Measurements from ENCODE around the gene SLC12A5.

Gene SLC12A5

DNA sequence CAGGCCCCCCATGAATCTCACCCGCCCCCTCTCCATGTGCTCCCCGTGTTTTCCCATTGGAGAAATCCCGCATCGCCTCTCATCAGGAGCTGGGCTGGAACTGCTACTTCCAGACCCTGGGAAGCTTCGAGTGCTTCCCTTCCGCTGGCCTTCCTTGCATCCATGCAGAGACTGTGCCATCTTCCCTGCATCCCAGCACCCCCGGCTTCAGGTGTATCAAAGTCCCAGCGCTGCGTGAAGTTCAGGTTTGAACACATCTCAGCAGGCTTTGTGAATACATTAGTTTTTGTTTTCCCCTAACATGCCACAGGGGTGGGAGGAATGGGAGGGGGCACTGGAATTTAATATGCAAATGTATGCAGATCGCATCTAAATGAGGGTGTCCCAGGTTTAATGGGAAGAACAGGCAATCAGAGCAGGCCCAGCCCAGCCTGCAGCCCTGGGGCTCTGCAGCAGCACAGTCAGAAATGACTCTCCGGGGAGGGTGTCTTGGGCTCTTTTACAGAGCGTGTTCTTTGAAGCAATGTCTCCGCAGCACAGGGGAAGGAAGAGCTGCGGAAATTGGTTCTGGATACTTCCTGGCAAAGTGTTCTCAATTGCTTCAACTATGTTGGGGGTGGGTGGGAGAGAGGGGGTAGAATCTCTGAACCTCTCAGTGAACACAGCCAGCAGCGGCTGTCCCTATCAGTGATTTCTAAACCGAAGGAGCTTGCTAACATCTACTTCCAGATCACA lies 28.6 kb upstream of the SLC12A5 start:
- POLR2A ChIA-PET = interaction anchor here (1.5 kb wide), 1 partner anchor 10 kb away, joined by 3 read pairs; no protein-coding TSS in a partner anchor

DNA sequence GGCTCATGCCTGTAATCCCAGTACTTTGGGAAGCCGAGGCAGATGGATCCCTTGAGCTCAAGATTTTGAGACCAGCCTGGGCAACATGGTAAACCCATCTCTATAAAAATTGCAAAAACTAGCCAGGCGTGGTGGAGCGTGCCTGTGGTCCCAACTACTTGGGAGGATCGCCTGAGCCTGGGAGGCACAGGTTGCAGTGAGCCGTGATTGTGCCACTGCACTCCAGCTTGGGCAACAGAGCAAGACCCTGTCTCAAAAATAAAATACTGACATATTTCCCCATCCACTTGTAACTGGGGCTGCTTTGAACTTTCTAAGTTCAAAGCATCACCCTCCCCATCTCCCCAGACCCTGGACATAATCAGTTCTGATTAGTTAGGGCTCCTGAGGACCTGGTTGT lies 27.5 kb upstream of the SLC12A5 start:
- no peaks in the 10 kb centered on the region for H3K9me3 ChIP-seq (ENCODE audit: control insufficient read depth, insufficient read depth, low read depth, low read length)
- ChIA-PET CTCF (interaction anchor here (0.7 to 6.4 kb wide), 3 partner anchors 12 to 42 kb away, joined by 3 to 49 read pairs (median 6); no protein-coding TSS in a partner anchor), POLR2A (no interaction called here)
- no peak overlapping the region for H3K4me3 ChIP-seq (ENCODE audit: low read depth, low read length)
- H3K27ac ChIP-seq (ENCODE audit: extremely low read depth, low read depth, low read length) = no peak overlapping the region
- no peaks in the 10 kb centered on the region for H3K36me3 ChIP-seq (ENCODE audit: control insufficient read depth in 2 of 2, insufficient read depth in 1 of 2, low read length in 2 of 2)
- H3K4me1 ChIP-seq (ENCODE audit: control insufficient read depth, insufficient read depth, low read length) = no peaks in the 10 kb centered on the region
- TF ChIP-seq, protein P1, sequence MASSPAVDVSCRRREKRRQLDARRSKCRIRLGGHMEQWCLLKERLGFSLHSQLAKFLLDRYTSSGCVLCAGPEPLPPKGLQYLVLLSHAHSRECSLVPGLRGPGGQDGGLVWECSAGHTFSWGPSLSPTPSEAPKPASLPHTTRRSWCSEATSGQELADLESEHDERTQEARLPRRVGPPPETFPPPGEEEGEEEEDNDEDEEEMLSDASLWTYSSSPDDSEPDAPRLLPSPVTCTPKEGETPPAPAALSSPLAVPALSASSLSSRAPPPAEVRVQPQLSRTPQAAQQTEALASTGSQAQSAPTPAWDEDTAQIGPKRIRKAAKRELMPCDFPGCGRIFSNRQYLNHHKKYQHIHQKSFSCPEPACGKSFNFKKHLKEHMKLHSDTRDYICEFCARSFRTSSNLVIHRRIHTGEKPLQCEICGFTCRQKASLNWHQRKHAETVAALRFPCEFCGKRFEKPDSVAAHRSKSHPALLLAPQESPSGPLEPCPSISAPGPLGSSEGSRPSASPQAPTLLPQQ (tag by site-specific recombination; IDR thresholded peaks at IDR 0.05) = no peak
- TF ChIP-seq ZNF623 (tag by site-specific recombination; IDR thresholded peaks at IDR 0.05) = no peak
- TF ChIP-seq SP3 (tag by site-specific recombination; IDR thresholded peaks at IDR 0.05) = no peak
- no peak for TF ChIP-seq KLF1 (tag by site-specific recombination; IDR thresholded peaks at IDR 0.05)
- no peak for TF ChIP-seq ZNF544 (tag by site-specific recombination; IDR thresholded peaks at IDR 0.05)
- TF ChIP-seq ZNF37A (tag by site-specific recombination; IDR thresholded peaks at IDR 0.05) = no peak
- TF ChIP-seq ZNF658 (tag by site-specific recombination; IDR thresholded peaks at IDR 0.05) = no peak
- TF ChIP-seq, protein P2, sequence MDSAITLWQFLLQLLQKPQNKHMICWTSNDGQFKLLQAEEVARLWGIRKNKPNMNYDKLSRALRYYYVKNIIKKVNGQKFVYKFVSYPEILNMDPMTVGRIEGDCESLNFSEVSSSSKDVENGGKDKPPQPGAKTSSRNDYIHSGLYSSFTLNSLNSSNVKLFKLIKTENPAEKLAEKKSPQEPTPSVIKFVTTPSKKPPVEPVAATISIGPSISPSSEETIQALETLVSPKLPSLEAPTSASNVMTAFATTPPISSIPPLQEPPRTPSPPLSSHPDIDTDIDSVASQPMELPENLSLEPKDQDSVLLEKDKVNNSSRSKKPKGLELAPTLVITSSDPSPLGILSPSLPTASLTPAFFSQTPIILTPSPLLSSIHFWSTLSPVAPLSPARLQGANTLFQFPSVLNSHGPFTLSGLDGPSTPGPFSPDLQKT (IDR thresholded peaks at IDR 0.05; ENCODE audit: borderline replicate concordance, low read depth, low read length) = no peak
- no peak for TF ChIP-seq ZNF600 (tag by site-specific recombination; IDR thresholded peaks at IDR 0.05)
- TF ChIP-seq, protein P3, sequence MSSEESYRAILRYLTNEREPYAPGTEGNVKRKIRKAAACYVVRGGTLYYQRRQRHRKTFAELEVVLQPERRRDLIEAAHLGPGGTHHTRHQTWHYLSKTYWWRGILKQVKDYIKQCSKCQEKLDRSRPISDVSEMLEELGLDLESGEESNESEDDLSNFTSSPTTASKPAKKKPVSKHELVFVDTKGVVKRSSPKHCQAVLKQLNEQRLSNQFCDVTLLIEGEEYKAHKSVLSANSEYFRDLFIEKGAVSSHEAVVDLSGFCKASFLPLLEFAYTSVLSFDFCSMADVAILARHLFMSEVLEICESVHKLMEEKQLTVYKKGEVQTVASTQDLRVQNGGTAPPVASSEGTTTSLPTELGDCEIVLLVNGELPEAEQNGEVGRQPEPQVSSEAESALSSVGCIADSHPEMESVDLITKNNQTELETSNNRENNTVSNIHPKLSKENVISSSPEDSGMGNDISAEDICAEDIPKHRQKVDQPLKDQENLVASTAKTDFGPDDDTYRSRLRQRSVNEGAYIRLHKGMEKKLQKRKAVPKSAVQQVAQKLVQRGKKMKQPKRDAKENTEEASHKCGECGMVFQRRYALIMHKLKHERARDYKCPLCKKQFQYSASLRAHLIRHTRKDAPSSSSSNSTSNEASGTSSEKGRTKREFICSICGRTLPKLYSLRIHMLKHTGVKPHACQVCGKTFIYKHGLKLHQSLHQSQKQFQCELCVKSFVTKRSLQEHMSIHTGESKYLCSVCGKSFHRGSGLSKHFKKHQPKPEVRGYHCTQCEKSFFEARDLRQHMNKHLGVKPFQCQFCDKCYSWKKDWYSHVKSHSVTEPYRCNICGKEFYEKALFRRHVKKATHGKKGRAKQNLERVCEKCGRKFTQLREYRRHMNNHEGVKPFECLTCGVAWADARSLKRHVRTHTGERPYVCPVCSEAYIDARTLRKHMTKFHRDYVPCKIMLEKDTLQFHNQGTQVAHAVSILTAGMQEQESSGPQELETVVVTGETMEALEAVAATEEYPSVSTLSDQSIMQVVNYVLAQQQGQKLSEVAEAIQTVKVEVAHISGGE (tag by site-specific recombination; conservative IDR thresholded peaks at IDR 0.05; ENCODE audit: low read depth) = no peak
- no peak for TF ChIP-seq ZNF621 (tag by site-specific recombination; IDR thresholded peaks at IDR 0.05)
- no peak for TF ChIP-seq SALL2 (tag by site-specific recombination; IDR thresholded peaks at IDR 0.05; ENCODE audit: borderline replicate concordance)
- no peak for TF ChIP-seq ZNF473 (tag by site-specific recombination; IDR thresholded peaks at IDR 0.05)
- TF ChIP-seq EGR2 (tag by site-specific recombination; IDR thresholded peaks at IDR 0.05; ENCODE audit: low read depth) = no peak
- no peak for TF ChIP-seq ZNF24 (tag by site-specific recombination; IDR thresholded peaks at IDR 0.05)
- TF ChIP-seq ZNF133 (tag by site-specific recombination; IDR thresholded peaks at IDR 0.05) = no peak
- TF ChIP-seq, protein P4, sequence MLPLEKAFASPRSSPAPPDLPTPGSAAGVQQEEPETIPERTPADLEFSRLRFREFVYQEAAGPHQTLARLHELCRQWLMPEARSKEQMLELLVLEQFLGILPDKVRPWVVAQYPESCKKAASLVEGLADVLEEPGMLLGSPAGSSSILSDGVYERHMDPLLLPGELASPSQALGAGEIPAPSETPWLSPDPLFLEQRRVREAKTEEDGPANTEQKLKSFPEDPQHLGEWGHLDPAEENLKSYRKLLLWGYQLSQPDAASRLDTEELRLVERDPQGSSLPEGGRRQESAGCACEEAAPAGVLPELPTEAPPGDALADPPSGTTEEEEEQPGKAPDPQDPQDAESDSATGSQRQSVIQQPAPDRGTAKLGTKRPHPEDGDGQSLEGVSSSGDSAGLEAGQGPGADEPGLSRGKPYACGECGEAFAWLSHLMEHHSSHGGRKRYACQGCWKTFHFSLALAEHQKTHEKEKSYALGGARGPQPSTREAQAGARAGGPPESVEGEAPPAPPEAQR (tag by site-specific recombination; IDR thresholded peaks at IDR 0.05) = no peak
- no peak for TF ChIP-seq ZNF664 (tag by site-specific recombination; IDR thresholded peaks at IDR 0.05)
- TF ChIP-seq, protein P5, sequence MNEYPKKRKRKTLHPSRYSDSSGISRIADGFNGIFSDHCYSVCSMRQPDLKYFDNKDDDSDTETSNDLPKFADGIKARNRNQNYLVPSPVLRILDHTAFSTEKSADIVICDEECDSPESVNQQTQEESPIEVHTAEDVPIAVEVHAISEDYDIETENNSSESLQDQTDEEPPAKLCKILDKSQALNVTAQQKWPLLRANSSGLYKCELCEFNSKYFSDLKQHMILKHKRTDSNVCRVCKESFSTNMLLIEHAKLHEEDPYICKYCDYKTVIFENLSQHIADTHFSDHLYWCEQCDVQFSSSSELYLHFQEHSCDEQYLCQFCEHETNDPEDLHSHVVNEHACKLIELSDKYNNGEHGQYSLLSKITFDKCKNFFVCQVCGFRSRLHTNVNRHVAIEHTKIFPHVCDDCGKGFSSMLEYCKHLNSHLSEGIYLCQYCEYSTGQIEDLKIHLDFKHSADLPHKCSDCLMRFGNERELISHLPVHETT (tag by site-specific recombination; IDR thresholded peaks at IDR 0.05) = no peak

More for the DNA sequence above, 28.6 kb upstream of the SLC12A5 start:
- Histone ChIP-seq H3K9me3 (ENCODE audit: control insufficient read depth, insufficient read depth, low read depth, low read length) (no peaks in the 10 kb centered on the region), H3K4me1 (ENCODE audit: control insufficient read depth, insufficient read depth, low read length) (no peaks in the 10 kb centered on the region), H3K4me3 (ENCODE audit: low read depth, low read length) (no peak overlapping the region), H3K27ac (ENCODE audit: extremely low read depth, low read depth, low read length) (no peak overlapping the region), H3K36me3 (ENCODE audit: control insufficient read depth in 2 of 2, insufficient read depth in 1 of 2, low read length in 2 of 2) (no peaks in the 10 kb centered on the region)
- CTCF ChIA-PET = interaction anchor here (0.6 to 6.4 kb wide), 4 partner anchors 10 to 21 kb away, joined by 3 to 49 read pairs (median 5); no protein-coding TSS in a partner anchor
- TF ChIP-seq ZNF10 (tag by site-specific recombination; IDR thresholded peaks at IDR 0.05) (no peak), TRIM28 (IDR thresholded peaks at IDR 0.05; ENCODE audit: borderline replicate concordance, low read length) (no peak), ZNF146 (tag by site-specific recombination; IDR thresholded peaks at IDR 0.05) (no peak), GLI2 (tag by site-specific recombination; IDR thresholded peaks at IDR 0.05; ENCODE audit: borderline replicate concordance, low read depth) (no peak), SP7 (tag by site-specific recombination; IDR thresholded peaks at IDR 0.05) (no peak), ZNF133 (tag by site-specific recombination; IDR thresholded peaks at IDR 0.05) (no peak), ZNF549 (tag by site-specific recombination; IDR thresholded peaks at IDR 0.05) (no peak)
- TF ChIP-seq, protein P6, sequence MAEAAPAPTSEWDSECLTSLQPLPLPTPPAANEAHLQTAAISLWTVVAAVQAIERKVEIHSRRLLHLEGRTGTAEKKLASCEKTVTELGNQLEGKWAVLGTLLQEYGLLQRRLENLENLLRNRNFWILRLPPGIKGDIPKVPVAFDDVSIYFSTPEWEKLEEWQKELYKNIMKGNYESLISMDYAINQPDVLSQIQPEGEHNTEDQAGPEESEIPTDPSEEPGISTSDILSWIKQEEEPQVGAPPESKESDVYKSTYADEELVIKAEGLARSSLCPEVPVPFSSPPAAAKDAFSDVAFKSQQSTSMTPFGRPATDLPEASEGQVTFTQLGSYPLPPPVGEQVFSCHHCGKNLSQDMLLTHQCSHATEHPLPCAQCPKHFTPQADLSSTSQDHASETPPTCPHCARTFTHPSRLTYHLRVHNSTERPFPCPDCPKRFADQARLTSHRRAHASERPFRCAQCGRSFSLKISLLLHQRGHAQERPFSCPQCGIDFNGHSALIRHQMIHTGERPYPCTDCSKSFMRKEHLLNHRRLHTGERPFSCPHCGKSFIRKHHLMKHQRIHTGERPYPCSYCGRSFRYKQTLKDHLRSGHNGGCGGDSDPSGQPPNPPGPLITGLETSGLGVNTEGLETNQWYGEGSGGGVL (tag by site-specific recombination; IDR thresholded peaks at IDR 0.05) = no peak
